ENCODE measurements around the gene FFAR2.

Gene FFAR2

GRCh38 chr19:35431145-35431807 lies 16.8 kb upstream of the FFAR2 start:
- DNase-seq (ENCODE audit: low read depth) = no peak
- TF ChIP-seq CTCF (IDR thresholded peaks at IDR 0.05; ENCODE audit: low read depth, low read length, missing control alignments) = no peak
- in situ Hi-C loops (cut with HindIII; ENCODE audit: low sequenced_read_pairs) = loop anchor here (5.0 kb wide), 2 partner anchors 56 to 79 kb away; no protein-coding TSS in a partner anchor
- H3K4me3 ChIP-seq (ENCODE audit: low read depth, low read length) = no peak overlapping the region

DNA sequence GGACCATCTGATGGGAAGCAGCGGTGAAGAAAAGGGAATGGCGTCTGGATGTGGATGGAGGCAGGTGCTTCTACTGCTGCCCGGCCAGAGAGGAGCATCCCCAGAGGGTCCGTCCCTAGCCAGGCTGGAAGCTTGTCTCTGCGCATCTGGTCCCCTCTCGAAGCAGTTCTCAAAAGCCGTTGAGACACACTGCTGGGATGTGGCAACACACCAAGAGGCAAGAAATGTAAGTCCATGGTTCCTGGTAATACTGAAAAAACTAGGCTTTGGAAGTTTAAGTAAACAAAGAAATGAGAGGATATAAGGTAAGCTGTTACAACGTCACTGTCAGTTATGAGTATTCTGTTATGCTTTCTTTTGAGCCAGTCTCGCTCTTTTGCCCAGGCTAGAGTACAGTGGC lies 15.1 kb upstream of the FFAR2 start:
- H3K4me3 ChIP-seq (ENCODE audit: low read depth, low read length) = no peak overlapping the region
- in situ Hi-C loops (cut with HindIII; ENCODE audit: low sequenced_read_pairs) = loop anchor here (5.0 kb wide), 2 partner anchors 54 to 81 kb away; no protein-coding TSS in a partner anchor
- DNase-seq (ENCODE audit: low read depth) = no peak
- TF ChIP-seq CTCF (IDR thresholded peaks at IDR 0.05; ENCODE audit: low read depth, low read length, missing control alignments) = no peak

- DNase-seq (ENCODE audit: low read depth) = no peak
- in situ Hi-C loops (cut with HindIII; ENCODE audit: low sequenced_read_pairs) = loop anchor here (5.0 kb wide), 2 partner anchors 54 to 81 kb away; no protein-coding TSS in a partner anchor
- TF ChIP-seq CTCF (IDR thresholded peaks at IDR 0.05; ENCODE audit: low read depth, low read length, missing control alignments) = no peak
- H3K4me3 ChIP-seq (ENCODE audit: low read depth, low read length) = no peak overlapping the region
Observed at GRCh38 chr19:35433448-35433847, 14.6 kb upstream of the FFAR2 start.

DNA sequence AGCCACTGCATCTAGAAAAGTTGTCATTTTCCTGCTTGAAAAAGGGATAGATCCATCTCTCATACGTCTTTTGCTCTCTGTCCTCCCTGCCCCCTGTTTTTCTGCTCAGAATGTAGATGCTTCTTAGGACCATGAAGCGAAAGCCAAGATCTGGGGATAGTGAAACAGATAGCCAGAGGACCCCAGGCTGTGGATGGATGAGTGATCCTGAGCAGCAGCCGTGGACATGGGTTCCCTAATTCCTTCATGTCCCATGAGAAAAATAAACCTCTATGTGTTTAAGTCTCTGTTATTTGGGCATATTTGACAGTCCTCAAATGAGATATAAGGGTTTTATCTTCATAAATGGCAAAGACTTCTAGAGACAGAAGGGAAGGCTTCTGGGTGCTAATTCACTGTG lies 12.2 kb upstream of the FFAR2 start:
- TF ChIP-seq CTCF (IDR thresholded peaks at IDR 0.05; ENCODE audit: low read depth, low read length, missing control alignments) = no peak

GRCh38 chr19:35436477-35437405 lies 11.3 kb upstream of the FFAR2 start:
- no peak for DNase-seq (ENCODE audit: low read depth)
- in situ Hi-C loops (cut with HindIII; ENCODE audit: low sequenced_read_pairs) = no loop called here
- H3K4me3 ChIP-seq (ENCODE audit: low read depth, low read length) = no peak overlapping the region
- no peak for TF ChIP-seq CTCF (IDR thresholded peaks at IDR 0.05; ENCODE audit: low read depth, low read length, missing control alignments)

More for the DNA sequence above, 12.2 kb upstream of the FFAR2 start:
- DNase-seq (ENCODE audit: low read depth) = no peak
- in situ Hi-C loops (cut with HindIII; ENCODE audit: low sequenced_read_pairs) = no loop called here
- no peak overlapping the region for H3K4me3 ChIP-seq (ENCODE audit: low read depth, low read length)

DNA sequence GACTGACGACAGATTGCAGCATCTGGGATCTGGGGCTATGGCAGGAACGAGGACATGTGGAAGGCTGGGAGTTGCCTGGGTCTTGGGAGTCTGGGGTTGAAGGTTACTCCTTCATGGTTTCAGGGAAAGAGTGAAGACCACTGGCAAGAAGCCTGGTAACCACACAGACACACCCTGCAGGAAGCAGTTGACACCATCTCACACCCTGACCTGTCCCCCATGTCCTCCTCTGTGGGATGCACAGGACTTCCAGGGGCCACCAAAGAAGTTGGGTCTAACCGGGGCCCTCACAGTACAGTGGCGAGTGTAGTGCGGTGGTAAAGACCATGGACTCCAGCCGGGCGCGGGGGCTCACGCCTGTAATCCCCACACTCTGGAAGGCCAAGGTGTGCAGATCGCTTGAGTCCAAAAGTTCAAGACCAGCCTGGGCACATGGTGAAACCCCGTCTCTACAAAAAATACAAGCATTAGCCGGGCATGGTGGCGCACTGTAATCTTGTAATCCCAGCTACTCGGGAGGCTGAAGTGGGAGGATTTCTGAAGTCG lies 10.6 kb upstream of the FFAR2 start:
- no peak for DNase-seq (ENCODE audit: low read depth)
- no peak overlapping the region for H3K4me3 ChIP-seq (ENCODE audit: low read depth, low read length)
- in situ Hi-C loops (cut with HindIII; ENCODE audit: low sequenced_read_pairs) = no loop called here
- no peak for TF ChIP-seq CTCF (IDR thresholded peaks at IDR 0.05; ENCODE audit: low read depth, low read length, missing control alignments)

All from astrocyte of the cerebellum (primary cell).